Erythroblast (primary cell): Measurements from ENCODE around the gene FOSL1.

ENCODE experiments used
- GATA1 ChIP-seq: IDR thresholded peaks from 2 replicates; pipeline ENCODE4 v1.6.1; 2011; ENCODE audit warnings: low read depth, mild to moderate bottlenecking, control low read depth, low read length, moderate library complexity
- POLR2A ChIP-seq: IDR thresholded peaks from 2 replicates; pipeline ENCODE4 v1.6.1; 2011; ENCODE audit warnings: mild to moderate bottlenecking, low read length

GRCh38 chr11:65887723-65888162 is 12.4 kb downstream of the FOSL1 start:
- TF ChIP-seq POLR2A, result no peak
- no peak for TF ChIP-seq GATA1
